NCI-H1092 treated with DMSO at 0.1 percent for 48 hours (cell line): ENCODE measurements around the gene TTL.
"Not testable (repeated sequence)": the region's sequence is repeated elsewhere in the genome, so short reads cannot be mapped to it uniquely, and the experiment has no call there.

Experiments used
- DNase-seq: peaks from one replicate; lab custom pipeline; 2025; lab: John Stamatoyannopoulos, UW

TTL gene

GRCh38 chr2:112481528-112482233 lies at the start of gene TTL:
TSS of gene TTL (plus strand) at chr2:112482156. CDS start at chr2:112482345, 189 bp downstream.
- peak; percentile 50 for DNase-seq

DNA sequence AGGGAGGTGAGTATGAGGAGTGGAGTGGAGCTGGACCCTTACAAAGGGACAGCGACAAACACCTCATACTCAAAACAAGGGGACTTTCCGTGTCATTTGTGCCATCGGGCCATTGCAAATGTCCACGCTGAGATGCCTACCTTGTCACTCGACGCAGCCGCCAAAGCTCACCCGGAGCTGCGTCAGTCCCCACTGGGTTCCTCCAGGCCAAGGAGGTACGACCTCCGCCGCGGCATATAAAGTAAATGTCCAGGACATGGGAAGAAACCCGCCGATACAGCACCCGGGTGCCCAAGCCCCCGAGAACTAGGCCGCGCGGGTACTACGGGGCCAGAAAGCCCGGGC lies 49.6 kb upstream of the TTL start:
- DNase-seq: not testable (repeated sequence)

- not testable (repeated sequence) for DNase-seq
Observed at GRCh38 chr2:112432735-112433479, 49.0 kb upstream of the TTL start.

DNA sequence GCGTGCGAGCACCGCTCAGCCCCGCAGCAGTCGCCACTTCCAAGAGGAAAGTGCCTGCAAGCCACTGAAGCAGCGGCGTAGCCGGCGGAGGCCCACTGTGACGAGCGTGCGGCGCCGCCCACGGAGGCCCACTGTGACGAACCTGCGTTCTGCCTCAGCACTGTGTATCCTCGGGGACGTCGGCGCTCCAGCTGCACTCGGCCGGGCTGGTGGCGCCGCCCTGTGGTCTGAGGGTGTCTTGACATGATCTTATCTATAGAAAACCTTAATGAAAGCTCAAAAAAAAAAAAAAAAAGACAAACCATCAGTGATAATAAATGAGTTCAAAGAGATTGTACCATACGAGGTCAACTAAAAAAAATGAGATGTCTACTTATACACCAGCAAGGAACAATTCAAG lies 48.5 kb upstream of the TTL start, which contains the start of gene RGPD8:
Gene RGPD8, minus strand, starts transcription at position 166 of the 400 bp plus-strand sequence. CDS start 192 bp downstream, outside the sequence.
- DNase-seq: not testable (repeated sequence)

DNA sequence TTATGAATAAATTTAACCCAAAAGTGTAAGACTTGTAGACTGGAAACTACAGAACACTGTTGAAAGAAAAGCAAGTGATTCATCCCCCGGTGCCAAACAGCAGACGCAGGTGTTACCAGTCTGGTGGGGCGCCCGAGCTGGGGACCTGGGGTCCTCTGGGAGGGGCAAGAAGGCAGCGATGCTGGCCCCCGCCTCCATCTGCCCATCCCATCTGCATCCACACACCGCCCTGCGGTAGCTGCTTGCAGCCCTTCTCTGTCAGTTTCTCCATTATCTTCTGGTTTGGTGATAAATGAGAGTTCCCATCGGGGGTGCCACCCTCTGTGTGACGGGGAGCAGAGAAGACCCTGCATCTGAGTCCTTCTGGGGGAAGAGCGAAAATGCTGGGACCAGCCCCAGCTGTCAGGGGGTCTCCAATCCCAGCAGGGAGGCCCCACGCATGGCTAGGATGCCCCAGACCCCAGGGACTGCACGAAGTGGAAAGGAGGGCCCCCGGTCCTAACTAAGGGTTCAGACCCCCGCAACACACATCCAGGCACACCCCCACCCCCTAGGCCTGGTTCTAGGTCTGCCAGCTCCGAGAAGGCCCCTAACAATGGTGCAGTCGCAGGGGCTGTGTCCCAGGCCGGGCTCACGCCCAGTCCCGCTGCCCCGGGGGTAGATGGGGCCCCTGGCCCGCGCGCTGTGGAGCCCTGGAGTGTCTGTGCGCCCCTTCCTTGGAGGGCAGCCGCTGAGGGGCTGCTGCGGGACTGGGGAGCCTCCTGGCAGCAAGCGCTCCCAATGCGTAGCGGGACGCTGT lies 47.8 kb upstream of the TTL start:
- no peak for DNase-seq

DNA sequence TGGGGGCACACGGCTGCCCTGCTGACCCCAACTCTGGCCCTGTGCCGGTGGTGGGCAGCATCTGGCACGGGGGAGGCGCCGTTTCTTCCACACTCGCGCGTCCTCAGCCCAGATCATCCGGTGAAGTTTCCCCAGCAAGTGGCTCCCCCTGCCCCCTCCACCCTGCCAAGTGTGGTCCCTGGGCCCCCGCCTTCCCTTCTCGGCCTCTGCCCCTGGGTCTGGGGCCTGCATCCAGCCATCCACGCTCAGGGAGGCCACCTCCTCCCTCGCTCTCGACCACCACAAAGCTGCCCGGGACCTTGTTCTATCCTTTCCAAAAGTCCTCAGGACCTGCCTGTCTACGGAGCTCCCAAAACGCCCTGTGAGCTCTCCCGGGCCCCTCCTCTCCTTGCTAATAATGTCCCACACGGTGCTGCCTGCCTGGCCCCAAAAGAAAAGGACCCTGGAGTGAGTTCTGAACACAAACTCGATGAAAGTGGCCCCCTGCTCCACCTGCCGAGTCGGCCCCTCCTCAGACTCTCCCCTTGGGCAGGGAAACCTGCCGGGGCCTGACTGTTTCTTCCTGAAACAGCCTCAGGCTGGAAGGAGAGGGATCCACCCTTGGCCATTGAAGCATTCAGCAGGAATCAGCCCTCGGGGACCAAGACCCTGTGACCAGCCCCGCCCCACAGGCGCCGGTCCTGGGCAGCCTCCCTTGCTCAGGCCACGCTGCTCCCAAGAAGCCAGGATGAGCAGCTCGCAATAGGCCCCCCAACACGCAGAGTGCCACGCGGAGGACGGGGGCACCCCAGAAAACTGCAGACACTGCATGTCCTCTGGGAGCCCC lies 46.9 kb upstream of the TTL start:
- not testable (repeated sequence) for DNase-seq

DNA sequence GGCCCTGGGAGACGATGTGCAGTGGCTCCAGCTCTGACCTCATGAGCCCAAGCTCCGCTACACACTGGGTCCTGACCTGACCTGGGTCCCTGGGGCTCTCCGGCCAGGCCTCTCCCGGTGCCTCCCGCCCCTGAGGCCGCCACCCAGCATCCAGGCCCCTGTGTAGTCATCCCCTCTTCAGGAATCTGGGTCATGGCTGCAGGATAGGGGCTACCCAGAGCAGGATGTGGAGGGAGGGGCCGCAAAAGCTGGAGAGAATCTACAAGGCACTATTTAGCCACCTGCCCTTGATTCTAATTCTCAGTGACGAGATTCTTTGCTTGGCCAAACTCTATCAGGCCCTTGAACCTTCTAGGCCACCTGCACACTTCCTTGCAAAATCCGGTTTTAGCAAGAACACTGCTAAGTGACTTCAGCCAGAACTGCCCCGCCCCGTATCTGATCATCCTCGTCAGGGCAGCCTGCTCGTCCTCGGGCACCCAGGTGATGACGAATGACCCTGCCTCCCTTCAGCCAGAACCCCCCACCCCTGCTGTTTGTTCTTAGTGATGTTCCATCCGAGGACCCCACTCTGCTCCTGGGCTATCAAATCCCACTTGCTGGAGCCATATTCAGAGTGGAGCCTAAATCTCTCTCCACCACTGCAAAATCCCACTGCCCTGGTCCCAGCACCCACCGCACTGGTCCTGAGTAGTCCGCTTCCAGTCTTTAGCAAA lies 46.1 kb upstream of the TTL start:
- not testable (repeated sequence) for DNase-seq

DNA sequence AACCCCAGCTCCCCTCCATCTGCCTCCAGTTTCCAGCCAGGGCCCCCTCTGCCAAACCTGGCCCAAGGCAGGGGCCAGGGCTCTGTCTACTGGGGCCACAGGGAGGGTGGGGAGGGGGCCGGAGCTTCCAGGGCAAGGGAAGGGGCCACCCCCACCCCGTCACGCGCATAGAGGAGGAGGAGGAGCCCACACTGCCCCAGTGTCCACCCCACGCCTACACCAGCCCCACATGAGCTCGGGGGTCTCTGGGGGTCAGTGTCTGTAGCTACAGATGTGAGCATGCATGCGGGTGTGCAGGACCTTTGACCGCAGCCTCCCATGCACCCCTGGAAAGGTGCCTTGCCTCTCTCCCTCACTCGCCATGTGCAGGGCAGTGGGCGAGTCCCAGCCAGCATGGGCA lies 45.0 kb upstream of the TTL start:
- DNase-seq: not testable (repeated sequence)

DNA sequence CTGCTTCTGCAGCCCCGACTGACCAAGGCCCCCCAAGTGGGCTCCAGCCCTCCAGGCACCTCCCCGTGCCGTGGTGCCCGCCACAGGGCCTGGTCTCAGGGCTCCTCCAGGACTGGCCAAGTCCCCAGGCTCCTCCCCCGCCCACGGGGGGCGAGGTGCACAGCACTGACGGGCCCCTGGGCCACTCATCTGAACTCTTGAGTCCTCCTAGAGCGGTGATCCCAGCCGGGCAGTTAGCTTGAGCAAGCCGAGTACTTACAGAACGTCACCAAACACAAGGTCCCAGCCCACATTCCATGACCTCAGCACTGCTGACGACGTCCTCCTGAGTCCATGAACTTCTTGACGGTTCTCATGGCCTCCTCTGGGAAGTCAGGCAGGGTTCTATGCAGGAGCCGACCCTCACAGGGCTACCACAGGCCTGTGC lies 44.5 kb upstream of the TTL start:
- DNase-seq: not testable (repeated sequence)

DNA sequence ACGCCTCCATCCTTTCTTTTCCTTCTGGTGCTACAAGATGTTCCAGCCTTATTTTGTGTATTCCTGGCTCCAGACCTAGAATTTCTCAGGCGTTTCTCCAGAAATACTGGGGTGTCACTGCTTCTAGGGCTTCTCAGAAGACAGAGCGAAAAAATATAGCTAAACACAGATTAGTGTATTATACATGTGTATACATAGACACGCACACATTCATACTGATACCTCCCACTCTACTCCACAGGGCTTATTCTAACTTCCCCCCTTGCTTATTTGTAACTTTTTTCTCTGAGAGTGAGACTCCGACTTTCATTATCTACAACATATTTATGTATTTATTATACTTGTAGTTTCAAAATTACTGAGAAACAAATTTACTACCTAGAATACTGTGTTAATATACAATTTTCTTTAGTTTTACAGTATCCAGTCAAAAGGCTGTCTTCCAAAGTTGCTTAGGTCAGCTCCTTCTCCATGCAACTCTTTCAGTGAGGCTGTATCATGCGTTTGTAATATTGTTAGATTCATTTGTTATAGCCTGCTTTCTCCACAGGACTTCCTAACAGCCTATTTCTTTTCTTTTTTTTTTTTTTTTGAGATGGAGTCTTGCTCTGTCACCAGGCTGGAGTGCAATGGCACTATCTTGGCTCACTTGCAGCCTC lies 43.2 kb upstream of the TTL start:
- not testable (repeated sequence) for DNase-seq

DNA sequence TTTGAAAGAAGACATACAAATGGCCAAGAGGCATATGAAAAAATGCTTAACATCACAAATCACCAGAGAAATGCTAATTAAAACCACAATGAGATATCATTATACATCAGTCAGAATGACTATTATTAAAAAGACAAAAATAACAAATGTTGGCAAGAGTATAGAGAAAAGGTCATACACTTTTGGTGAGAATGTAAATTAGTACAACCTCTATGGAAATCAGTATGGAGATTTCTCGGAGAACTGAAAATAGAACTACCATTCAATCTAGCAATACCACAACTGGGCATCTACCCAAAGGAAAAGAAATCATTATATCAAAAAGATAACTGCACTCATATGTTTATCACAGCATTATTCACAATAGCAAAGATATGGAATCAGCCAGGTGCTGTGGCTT lies 37.7 kb upstream of the TTL start:
- not testable (repeated sequence) for DNase-seq

DNA sequence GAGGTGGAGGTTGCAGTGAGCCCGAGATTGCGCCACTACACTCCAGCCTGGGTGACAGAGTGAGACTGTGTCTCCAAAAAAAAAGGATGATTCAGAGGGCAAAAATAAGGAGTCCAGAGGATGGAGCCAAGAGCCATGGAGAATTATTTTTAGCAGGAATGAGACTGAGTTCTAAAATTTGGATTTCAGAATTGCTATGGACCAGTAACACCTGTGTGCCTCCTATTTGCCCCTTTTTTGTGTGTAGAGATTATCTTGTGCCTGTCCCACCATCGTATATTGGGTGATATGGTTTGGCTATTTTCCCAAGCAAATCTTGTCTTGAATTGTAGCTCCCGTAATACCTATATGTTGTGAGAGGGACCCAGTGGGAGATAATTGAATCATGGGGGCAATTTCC lies 32.1 kb upstream of the TTL start:
- no peak for DNase-seq

- DNase-seq: no peak
Observed at GRCh38 chr2:112451317-112451716, 30.6 kb upstream of the TTL start.

DNA sequence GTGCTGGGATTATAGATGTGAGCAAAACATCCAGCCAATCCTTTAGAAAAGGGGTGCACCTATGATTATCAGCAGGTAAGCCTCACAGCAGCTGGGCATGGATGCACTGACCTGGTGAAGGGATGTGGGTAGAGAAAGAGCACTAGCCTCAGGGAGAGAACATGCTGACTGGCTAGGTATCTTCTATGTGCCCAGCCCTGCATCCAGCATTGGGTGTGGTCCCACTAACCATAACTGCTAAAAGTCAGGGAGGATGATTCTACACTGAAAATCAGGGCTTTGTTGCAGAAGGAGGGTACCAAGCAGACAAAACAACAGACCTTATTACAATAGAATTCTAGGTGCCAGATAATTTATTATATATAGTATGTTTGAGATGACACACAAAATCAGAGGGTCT lies 27.4 kb upstream of the TTL start:
- DNase-seq: no peak

- DNase-seq: no peak
Observed at GRCh38 chr2:112459372-112459771, 22.6 kb upstream of the TTL start.

- DNase-seq: no peak
Observed at GRCh38 chr2:112462178-112462577, 19.8 kb upstream of the TTL start.

- DNase-seq: no peak
Observed at GRCh38 chr2:112463256-112463655, 18.7 kb upstream of the TTL start.

- DNase-seq: no peak
Observed at GRCh38 chr2:112465382-112465781, 16.6 kb upstream of the TTL start.

DNA sequence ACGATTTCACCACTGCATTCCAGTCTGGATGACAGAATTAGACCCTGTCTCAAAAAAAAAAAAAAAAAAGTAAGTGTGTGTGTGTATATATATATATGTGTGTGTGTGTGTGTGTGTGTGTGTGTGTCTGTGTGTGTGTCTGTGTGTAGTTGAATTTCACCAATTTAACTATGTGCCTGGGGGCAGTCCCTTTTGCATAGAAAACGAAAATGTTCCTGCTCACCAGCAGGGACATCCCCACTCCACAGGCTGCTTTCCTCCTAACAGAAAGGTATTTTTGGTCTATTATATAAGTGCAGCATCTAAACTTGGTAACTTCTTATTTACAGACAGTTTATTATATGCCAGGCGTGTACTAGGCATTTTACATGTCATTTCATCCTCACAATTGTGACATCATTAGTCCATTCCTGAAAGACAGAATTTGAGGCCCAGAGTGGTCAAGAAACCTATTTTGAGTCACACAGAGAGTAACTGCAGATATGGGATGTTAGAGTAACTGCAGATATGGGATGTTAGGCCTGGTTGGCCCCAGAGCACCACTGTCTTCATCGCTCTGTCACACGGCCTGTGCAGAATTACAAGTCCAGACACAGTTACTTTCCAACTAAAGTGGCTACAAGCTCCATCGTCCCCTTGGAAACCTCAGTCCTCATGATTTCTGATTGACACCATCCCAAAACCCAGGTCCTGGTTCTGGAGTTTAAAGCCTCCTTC lies 9.3 kb upstream of the TTL start:
- DNase-seq: no peak
